NCI-H226 (cell line): Measurements from ENCODE around the gene STARD5.
A peak's percentile ranks its signal among the peaks of the same experiment; 100 is the strongest.
"Not testable (repeated sequence)": the region's sequence is repeated elsewhere in the genome, so short reads cannot be mapped to it uniquely, and the experiment has no call there.

Source experiments
- DNase-seq: peaks from one replicate; pipeline ENCODE4 v3.0.0-alpha.2; 2015

The STARD5 gene

GRCh38 chr15:81323944-81324881 lies at the start of gene STARD5:
Gene STARD5, minus strand, starts transcription at chr15:81324141. Its CDS starts 42 bp downstream, at chr15:81324099.
- DNase-seq: peak; percentile 99

- no peak for DNase-seq
These were observed 49.2 kb upstream of the STARD5 start for GRCh38 chr15:81373176-81373575.

- no peak for DNase-seq
These were observed 48.6 kb upstream of the STARD5 start for GRCh38 chr15:81372575-81372974.

GRCh38 chr15:81363718-81364500 lies 40.0 kb upstream of the STARD5 start:
- no peak for DNase-seq

- DNase-seq: no peak
These were observed 39.3 kb upstream of the STARD5 start for GRCh38 chr15:81363276-81363675.

- DNase-seq: no peak
These were observed 38.8 kb upstream of the STARD5 start for GRCh38 chr15:81362790-81363189.

- no peak for DNase-seq
These were observed 38.0 kb upstream of the STARD5 start for GRCh38 chr15:81361891-81362290.

- DNase-seq: no peak
These were observed 36.5 kb upstream of the STARD5 start for GRCh38 chr15:81360491-81360890.

GRCh38 chr15:81358248-81358647 lies 34.3 kb upstream of the STARD5 start:
- no peak for DNase-seq

GRCh38 chr15:81357180-81357686 lies 33.3 kb upstream of the STARD5 start:
- DNase-seq: no peak

GRCh38 chr15:81356252-81356651 lies 32.3 kb upstream of the STARD5 start:
- no peak for DNase-seq

- no peak for DNase-seq
These were observed 27.7 kb upstream of the STARD5 start for GRCh38 chr15:81351651-81352050.

- no peak for DNase-seq
These were observed 25.3 kb upstream of the STARD5 start for GRCh38 chr15:81349271-81349670.

- DNase-seq: not testable (repeated sequence)
These were observed 24.8 kb upstream of the STARD5 start for GRCh38 chr15:81348691-81349090.

GRCh38 chr15:81347910-81348309 lies 24.0 kb upstream of the STARD5 start:
- no peak for DNase-seq

- no peak for DNase-seq
These were observed 22.7 kb upstream of the STARD5 start for GRCh38 chr15:81346611-81347010.

GRCh38 chr15:81343371-81343770 lies 19.4 kb upstream of the STARD5 start:
- DNase-seq: no peak

GRCh38 chr15:81341351-81341750 lies 17.4 kb upstream of the STARD5 start:
- no peak for DNase-seq

GRCh38 chr15:81339851-81340250 lies 15.9 kb upstream of the STARD5 start:
- no peak for DNase-seq

- DNase-seq: no peak
These were observed 15.4 kb upstream of the STARD5 start for GRCh38 chr15:81339321-81339720.

- peak; percentile 98 for DNase-seq
These were observed 14.4 kb upstream of the STARD5 start for GRCh38 chr15:81338170-81339007.

- no peak for DNase-seq
These were observed 13.8 kb upstream of the STARD5 start for GRCh38 chr15:81337713-81338157.

GRCh38 chr15:81337241-81337640 lies 13.3 kb upstream of the STARD5 start:
- DNase-seq: no peak
